Liver (tissue), 9 donors: ENCODE measurements around the gene DIPK1A. TPM values are rescaled to one million over a fixed set of nuclear protein-coding genes. Genes with fewer than 3 reads are reported as not detected.

ENCODE experiments used
- DNase-seq: peaks from one replicate; pipeline ENCODE4 v3.0.0-alpha.2; 2017; ENCODE audit warnings: low spot score
- H3K27ac ChIP-seq, 2 donors: one replicate each; pipeline ENCODE4 v1.7.0; 2013; ENCODE audit warnings: inconsistent platforms in 2 of 2, low read length in 2 of 2, control low read depth in 1 of 2, low read depth in 1 of 2, mild to moderate bottlenecking in 1 of 2
- H3K27me3 ChIP-seq, 4 donors: one replicate each; pipeline versions ENCODE4 v1.6.1 to v1.7.0; 2013; ENCODE audit warnings: low read length in 3 of 4, inconsistent platforms in 1 of 4, mild to moderate bottlenecking in 1 of 4, moderate library complexity in 1 of 4; ENCODE audit not compliant: control insufficient read depth in 4 of 4, insufficient read depth in 4 of 4
- H3K36me3 ChIP-seq, 4 donors: one replicate each; pipeline versions ENCODE4 v1.6.1 to v1.7.0; 2013; ENCODE audit warnings: low read length in 3 of 4, mild to moderate bottlenecking in 3 of 4, low read depth in 1 of 4, moderate library complexity in 1 of 4; ENCODE audit not compliant: control insufficient read depth in 4 of 4, insufficient read depth in 3 of 4
- H3K4me1 ChIP-seq, 4 donors: one replicate each; pipeline versions ENCODE4 v1.6.1 to v1.7.0; 2013; ENCODE audit warnings: low read length in 3 of 4, mild to moderate bottlenecking in 3 of 4, moderate library complexity in 1 of 4; ENCODE audit not compliant: control insufficient read depth in 4 of 4, insufficient read depth in 4 of 4
- H3K4me3 ChIP-seq, 3 donors: one replicate each; pipeline versions ENCODE4 v1.6.1 to v1.7.0; 2013; ENCODE audit warnings: low read length in 3 of 3, control low read depth in 1 of 3, low read depth in 1 of 3, mild to moderate bottlenecking in 1 of 3
- H3K9ac ChIP-seq, 2 donors: one replicate each; pipeline ENCODE4 v1.7.0; 2013; ENCODE audit warnings: low read length in 2 of 2, mild to moderate bottlenecking in 2 of 2, moderate library complexity in 2 of 2, control low read depth in 1 of 2, low read depth in 1 of 2
- H3K9me3 ChIP-seq, 4 donors: one replicate each; pipeline versions ENCODE4 v1.6.1 to v1.7.0; 2013; ENCODE audit warnings: low read length in 3 of 4; ENCODE audit not compliant: control insufficient read depth in 4 of 4
- EGR1 ChIP-seq, 2 donors: IDR thresholded peaks; 2 replicates each; pipeline ENCODE4 v1.6.1; 2016 to 2018; ENCODE audit warnings: antibody characterized with exemption in 2 of 2, low read depth in 2 of 2
- FOXA1 ChIP-seq: IDR thresholded peaks from 2 replicates; pipeline ENCODE4 v1.6.1; 2016; ENCODE audit warnings: antibody characterized with exemption
- GABPA ChIP-seq, 2 donors: IDR thresholded peaks in 1 of 2; conservative IDR thresholded peaks in 1 of 2; 2 replicates each; pipeline ENCODE4 v1.6.1; 2016; ENCODE audit warnings: antibody characterized with exemption in 2 of 2, mild to moderate bottlenecking in 1 of 2, moderate library complexity in 1 of 2
- HNF4G ChIP-seq: IDR thresholded peaks from 2 replicates; pipeline ENCODE4 v1.6.1; 2016; ENCODE audit warnings: antibody characterized with exemption
- JUND ChIP-seq, 2 donors: IDR thresholded peaks; 2 replicates each; pipeline ENCODE4 v1.6.1; 2016; ENCODE audit warnings: antibody characterized with exemption in 2 of 2
- NR2F2 ChIP-seq: IDR thresholded peaks from 2 replicates; pipeline ENCODE4 v1.6.1; 2016; ENCODE audit warnings: antibody characterized with exemption
- RAD21 ChIP-seq, 2 donors: IDR thresholded peaks; 2 replicates each; pipeline ENCODE4 v1.6.1; 2016; ENCODE audit warnings: antibody characterized with exemption in 2 of 2, mild to moderate bottlenecking in 2 of 2
- RXRA ChIP-seq, 2 donors: IDR thresholded peaks; 2 replicates each; pipeline ENCODE4 v1.6.1; 2017 to 2018; ENCODE audit warnings: antibody characterized with exemption in 2 of 2, mild to moderate bottlenecking in 1 of 2
- SP1 ChIP-seq: IDR thresholded peaks from 2 replicates; pipeline ENCODE4 v1.6.1; 2018; ENCODE audit warnings: antibody characterized with exemption, mild to moderate bottlenecking
- YY1 ChIP-seq: IDR thresholded peaks from 2 replicates; pipeline ENCODE4 v1.6.1; 2016; ENCODE audit warnings: antibody characterized with exemption, mild to moderate bottlenecking
- WGBS: extraction: QIAGEN DNeasy Blood & Tissue Kit; methylation state at CpG from one replicate; pipeline ENCODE4 v1.1.7; 2013; 5-methylcytosine and 5-hydroxymethylcytosine counted together
- polyA plus RNA-seq, 2 donors: library from polyadenylated mRNA; stranded (reverse) in 1 of 2; unstranded in 1 of 2; fragments of 200-250 nt in 1 of 2; fragments of >200 nt in 1 of 2; fragmentation: Nextera tagmentation in 1 of 2; extraction: Ambion mirVana in 1 of 2; gene quantifications; one replicate each; pipeline versions ENCODE4 v1.2.1 to v1.2.3, GENCODE V29; 2013 to 2015
- total RNA-seq, 2 donors: library from RNA; depleted of rRNA; stranded (reverse); fragments of >200 nt; gene quantifications; one replicate each; pipeline ENCODE4 v1.2.3, GENCODE V29; 2014
- TF ChIP-seq, protein P1 (sequence below): IDR thresholded peaks from 2 replicates; pipeline ENCODE4 v1.6.1; 2016; ENCODE audit warnings: antibody characterized with exemption
- TF ChIP-seq, protein P2 (sequence below): IDR thresholded peaks from 2 replicates; pipeline ENCODE4 v1.6.1; 2016; ENCODE audit warnings: antibody characterized with exemption, mild to moderate bottlenecking
- TF ChIP-seq, protein P3 (sequence below): IDR thresholded peaks from 2 replicates; pipeline ENCODE4 v1.6.1; 2016; ENCODE audit warnings: antibody characterized with exemption
- TF ChIP-seq, protein P4 (sequence below): fragments of 150-350 bp; IDR thresholded peaks from 2 replicates; pipeline ENCODE4 v1.5.1; 2017; ENCODE audit warnings: improper control_type of control experiment, low read depth, low read length; ENCODE audit not compliant: missing input control
- donor health status: healthy.
- donor health status: healthy.
- donor health status: healthy.
- donor health status: healthy.
- donor health status: healthy.

The DIPK1A gene
- total and polyA plus RNA-seq, 4 donors: 7.9 to 11.6 (median 10.2) TPM

DNA sequence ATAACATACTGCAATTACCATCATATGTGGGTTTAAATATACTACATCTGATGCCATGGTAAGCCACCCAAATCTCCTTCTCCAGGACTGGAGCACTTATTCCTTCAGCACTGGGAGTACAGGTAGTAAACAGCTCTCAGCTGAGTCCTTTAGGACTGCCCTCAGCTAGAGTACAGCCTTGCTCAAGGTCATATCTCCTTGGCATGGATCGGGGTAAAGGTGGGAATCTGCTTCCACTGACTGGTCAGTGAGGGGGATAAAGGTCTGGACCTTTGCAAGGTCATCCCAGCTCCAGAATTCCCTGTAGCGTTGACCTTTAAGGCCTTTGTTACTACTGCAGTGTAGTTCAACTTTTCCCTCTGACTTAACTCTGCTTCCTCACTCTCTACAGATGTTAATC, 90.7 kb downstream of the DIPK1A start:
- H3K4me1 ChIP-seq: no peaks in the 10 kb centered on the region
- DNase-seq: no peak

DNA sequence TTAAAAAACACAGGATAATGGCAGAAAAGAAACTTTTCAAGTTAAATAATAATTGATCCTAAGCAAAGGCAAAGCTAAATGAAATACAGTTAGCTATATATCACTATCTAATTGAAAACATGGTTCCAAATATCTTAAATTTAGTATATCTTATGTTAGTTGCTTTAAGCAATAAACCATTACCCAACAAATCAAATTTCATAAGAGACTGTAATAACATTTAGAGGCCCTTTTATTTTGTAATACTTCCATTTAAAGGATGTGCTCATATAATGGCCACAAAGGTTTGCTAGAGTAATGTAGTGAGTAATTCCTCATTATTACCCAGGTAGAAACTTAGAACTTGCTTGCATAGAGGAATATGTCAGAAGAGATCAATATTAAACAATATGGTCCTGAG, 97.1 kb downstream of the DIPK1A start:
- Histone ChIP-seq H3K9me3 (no peaks in the 10 kb centered on the region), H3K4me3 (no peak overlapping the region), H3K27ac (no peak overlapping the region), H3K9ac (no peak overlapping the region), H3K36me3 (no peaks in the 10 kb centered on the region), H3K27me3 (no peaks in the 10 kb centered on the region), H3K4me1 (no peaks in the 10 kb centered on the region)
- TF ChIP-seq, protein P1, sequence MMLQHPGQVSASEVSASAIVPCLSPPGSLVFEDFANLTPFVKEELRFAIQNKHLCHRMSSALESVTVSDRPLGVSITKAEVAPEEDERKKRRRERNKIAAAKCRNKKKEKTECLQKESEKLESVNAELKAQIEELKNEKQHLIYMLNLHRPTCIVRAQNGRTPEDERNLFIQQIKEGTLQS: no peak
- TF ChIP-seq, protein P2, sequence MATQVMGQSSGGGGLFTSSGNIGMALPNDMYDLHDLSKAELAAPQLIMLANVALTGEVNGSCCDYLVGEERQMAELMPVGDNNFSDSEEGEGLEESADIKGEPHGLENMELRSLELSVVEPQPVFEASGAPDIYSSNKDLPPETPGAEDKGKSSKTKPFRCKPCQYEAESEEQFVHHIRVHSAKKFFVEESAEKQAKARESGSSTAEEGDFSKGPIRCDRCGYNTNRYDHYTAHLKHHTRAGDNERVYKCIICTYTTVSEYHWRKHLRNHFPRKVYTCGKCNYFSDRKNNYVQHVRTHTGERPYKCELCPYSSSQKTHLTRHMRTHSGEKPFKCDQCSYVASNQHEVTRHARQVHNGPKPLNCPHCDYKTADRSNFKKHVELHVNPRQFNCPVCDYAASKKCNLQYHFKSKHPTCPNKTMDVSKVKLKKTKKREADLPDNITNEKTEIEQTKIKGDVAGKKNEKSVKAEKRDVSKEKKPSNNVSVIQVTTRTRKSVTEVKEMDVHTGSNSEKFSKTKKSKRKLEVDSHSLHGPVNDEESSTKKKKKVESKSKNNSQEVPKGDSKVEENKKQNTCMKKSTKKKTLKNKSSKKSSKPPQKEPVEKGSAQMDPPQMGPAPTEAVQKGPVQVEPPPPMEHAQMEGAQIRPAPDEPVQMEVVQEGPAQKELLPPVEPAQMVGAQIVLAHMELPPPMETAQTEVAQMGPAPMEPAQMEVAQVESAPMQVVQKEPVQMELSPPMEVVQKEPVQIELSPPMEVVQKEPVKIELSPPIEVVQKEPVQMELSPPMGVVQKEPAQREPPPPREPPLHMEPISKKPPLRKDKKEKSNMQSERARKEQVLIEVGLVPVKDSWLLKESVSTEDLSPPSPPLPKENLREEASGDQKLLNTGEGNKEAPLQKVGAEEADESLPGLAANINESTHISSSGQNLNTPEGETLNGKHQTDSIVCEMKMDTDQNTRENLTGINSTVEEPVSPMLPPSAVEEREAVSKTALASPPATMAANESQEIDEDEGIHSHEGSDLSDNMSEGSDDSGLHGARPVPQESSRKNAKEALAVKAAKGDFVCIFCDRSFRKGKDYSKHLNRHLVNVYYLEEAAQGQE: no peak
- TF ChIP-seq, protein P3, sequence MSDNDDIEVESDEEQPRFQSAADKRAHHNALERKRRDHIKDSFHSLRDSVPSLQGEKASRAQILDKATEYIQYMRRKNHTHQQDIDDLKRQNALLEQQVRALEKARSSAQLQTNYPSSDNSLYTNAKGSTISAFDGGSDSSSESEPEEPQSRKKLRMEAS: no peak
- no peak for TF ChIP-seq RXRA (IDR thresholded peaks at IDR 0.05)
- TF ChIP-seq YY1: no peak
- TF ChIP-seq NR2F2: no peak
- no peak for TF ChIP-seq SP1
- TF ChIP-seq, protein P4, sequence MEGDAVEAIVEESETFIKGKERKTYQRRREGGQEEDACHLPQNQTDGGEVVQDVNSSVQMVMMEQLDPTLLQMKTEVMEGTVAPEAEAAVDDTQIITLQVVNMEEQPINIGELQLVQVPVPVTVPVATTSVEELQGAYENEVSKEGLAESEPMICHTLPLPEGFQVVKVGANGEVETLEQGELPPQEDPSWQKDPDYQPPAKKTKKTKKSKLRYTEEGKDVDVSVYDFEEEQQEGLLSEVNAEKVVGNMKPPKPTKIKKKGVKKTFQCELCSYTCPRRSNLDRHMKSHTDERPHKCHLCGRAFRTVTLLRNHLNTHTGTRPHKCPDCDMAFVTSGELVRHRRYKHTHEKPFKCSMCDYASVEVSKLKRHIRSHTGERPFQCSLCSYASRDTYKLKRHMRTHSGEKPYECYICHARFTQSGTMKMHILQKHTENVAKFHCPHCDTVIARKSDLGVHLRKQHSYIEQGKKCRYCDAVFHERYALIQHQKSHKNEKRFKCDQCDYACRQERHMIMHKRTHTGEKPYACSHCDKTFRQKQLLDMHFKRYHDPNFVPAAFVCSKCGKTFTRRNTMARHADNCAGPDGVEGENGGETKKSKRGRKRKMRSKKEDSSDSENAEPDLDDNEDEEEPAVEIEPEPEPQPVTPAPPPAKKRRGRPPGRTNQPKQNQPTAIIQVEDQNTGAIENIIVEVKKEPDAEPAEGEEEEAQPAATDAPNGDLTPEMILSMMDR: no peak
- no peak for TF ChIP-seq RAD21 (IDR thresholded peaks at IDR 0.05)
- no peak for TF ChIP-seq HNF4G
- no peak for TF ChIP-seq GABPA (IDR thresholded peaks at IDR 0.05 in 1 of 2, conservative IDR thresholded peaks at IDR 0.05 in 1 of 2)
- DNase-seq: no peak

More for the DNA sequence above, 90.7 kb downstream of the DIPK1A start:
- Histone ChIP-seq H3K36me3 (peaks cover 0 to 4% (median 2%) of the 10 kb centered on the region in 4 donors), H3K9ac (no peak overlapping the region), H3K27me3 (no peaks in the 10 kb centered on the region), H3K27ac (no peak overlapping the region), H3K4me3 (no peak overlapping the region), H3K9me3 (no peaks in the 10 kb centered on the region)
- no peak for TF ChIP-seq EGR1 (IDR thresholded peaks at IDR 0.05; ENCODE audit: low read depth in 2 of 2)
- TF ChIP-seq JUND (IDR thresholded peaks at IDR 0.05): no peak
- TF ChIP-seq, protein P2: no peak
- TF ChIP-seq FOXA1: no peak
- WGBS: 84% methylated on average over 2 of the region's 2 CpGs
